Upper lobe of left lung (tissue), 4 donors: ENCODE measurements around the gene KMT2B.

ENCODE experiments used
- EP300 ChIP-seq, 4 donors: sonication (generic); formaldehyde crosslinking; IDR thresholded peaks; one replicate each; pipeline ENCODE4 v1.5.1; 2017; ENCODE audit warnings: antibody characterized with exemption in 4 of 4, control low read depth in 2 of 4
- POLR2A ChIP-seq, 4 donors: fragments of 450-650 bp; IDR thresholded peaks; one replicate each; pipeline ENCODE4 v1.5.1; 2016 to 2017; ENCODE audit warnings: antibody characterized with exemption in 4 of 4, mild to moderate bottlenecking in 2 of 4
- POLR2AphosphoS5 ChIP-seq, 2 donors: sonication (generic); formaldehyde crosslinking; IDR thresholded peaks; one replicate each; pipeline ENCODE4 v1.5.1; 2017; ENCODE audit warnings: antibody characterized with exemption in 2 of 2
- TF ChIP-seq, protein P1 (sequence below), 6 experiments: fragments of 450-650 bp in 4 of 6; fragments of 200-600 bp in 2 of 6; sonication (generic) in 2 of 6; IDR thresholded peaks; one replicate each; pipeline ENCODE4 v1.5.1; 2016 to 2019; ENCODE audit warnings: antibody characterized with exemption in 6 of 6

DNA sequence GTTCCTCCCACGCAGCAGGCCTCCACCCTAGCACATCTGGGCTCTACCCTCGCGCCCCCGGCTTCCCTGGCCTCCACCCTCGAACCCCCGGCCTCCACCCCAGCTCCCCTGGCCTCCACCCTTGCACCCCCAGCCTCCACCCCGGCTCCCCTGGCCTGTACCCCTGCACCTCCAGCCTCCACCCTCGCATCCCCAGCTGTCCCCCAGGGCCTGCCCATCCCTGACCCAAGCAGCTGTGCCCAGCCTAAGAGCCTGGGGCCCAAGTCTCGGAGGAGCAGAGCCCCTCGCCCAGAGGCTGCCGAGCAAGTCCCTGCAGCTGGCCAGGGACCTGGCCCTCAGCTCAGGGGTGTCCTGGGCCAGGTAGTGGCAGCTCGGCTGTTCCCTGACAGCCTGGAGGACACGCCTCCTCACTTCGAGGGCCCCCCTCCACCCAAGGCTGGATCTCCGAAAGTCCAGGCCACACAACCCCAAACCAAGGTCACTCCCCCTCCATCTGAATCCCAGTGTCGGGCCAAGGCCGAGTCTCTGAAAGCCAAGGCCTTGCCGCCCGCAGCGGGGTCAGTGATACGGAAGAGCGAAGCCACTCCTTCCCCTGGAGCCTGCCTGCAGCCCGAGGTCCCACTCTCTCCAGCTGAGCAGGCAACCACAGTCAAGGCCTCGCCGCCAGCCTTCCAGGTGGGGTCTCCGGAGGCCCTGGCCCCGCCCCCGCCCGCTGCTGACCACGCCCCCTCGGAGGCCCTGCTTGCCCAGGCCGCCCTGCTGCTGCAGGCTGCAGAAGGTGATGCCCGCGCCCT, 49.7 kb downstream of the KMT2B start:
- TF ChIP-seq, protein P1, sequence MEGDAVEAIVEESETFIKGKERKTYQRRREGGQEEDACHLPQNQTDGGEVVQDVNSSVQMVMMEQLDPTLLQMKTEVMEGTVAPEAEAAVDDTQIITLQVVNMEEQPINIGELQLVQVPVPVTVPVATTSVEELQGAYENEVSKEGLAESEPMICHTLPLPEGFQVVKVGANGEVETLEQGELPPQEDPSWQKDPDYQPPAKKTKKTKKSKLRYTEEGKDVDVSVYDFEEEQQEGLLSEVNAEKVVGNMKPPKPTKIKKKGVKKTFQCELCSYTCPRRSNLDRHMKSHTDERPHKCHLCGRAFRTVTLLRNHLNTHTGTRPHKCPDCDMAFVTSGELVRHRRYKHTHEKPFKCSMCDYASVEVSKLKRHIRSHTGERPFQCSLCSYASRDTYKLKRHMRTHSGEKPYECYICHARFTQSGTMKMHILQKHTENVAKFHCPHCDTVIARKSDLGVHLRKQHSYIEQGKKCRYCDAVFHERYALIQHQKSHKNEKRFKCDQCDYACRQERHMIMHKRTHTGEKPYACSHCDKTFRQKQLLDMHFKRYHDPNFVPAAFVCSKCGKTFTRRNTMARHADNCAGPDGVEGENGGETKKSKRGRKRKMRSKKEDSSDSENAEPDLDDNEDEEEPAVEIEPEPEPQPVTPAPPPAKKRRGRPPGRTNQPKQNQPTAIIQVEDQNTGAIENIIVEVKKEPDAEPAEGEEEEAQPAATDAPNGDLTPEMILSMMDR (IDR thresholded peaks at IDR 0.05) = no peak
- TF ChIP-seq EP300 (IDR thresholded peaks at IDR 0.05) = no peak
- no peak for TF ChIP-seq POLR2AphosphoS5 (IDR thresholded peaks at IDR 0.05)
- no peak for TF ChIP-seq POLR2A (IDR thresholded peaks at IDR 0.05)
